Activated T-helper 1 cell treated with anti-CD3 and anti-CD28 coated beads, Interleukin-12 subunit alpha, Interleukin-12 subunit beta, Interleukin-2, Interleukin-4 antibody, amounts not matched to agents 30 ng/mL and 10 ng/mL and 1 ng/mL, durations not matched to agents 14 hours and 24 hours and 36 hours (primary cell): ENCODE data around the gene TIGAR. TPM values are rescaled to one million over a fixed set of nuclear protein-coding genes. Genes with fewer than 3 reads are reported as not detected.

Experiments used
- DNase-seq: peaks from one replicate; pipeline ENCODE4 v3.0.0; 2021; ENCODE audit warnings: low spot score
- H3K27ac Mint-ChIP-seq: one replicate; pipeline ENCODE4 v1.8.0; 2021; ENCODE audit warnings: mild to moderate bottlenecking, mixed read lengths
- H3K27me3 Mint-ChIP-seq: one replicate; pipeline ENCODE4 v1.8.0; 2022; ENCODE audit warnings: mild to moderate bottlenecking, moderate library complexity, mixed read lengths; ENCODE audit not compliant: insufficient read depth
- H3K36me3 Mint-ChIP-seq: one replicate; pipeline ENCODE4 v1.8.0; 2021; ENCODE audit warnings: low read depth, mixed read lengths
- H3K4me1 Mint-ChIP-seq: one replicate; pipeline ENCODE4 v1.8.0; 2021; ENCODE audit warnings: low read depth, mixed read lengths
- H3K4me3 Mint-ChIP-seq: one replicate; pipeline ENCODE4 v1.8.0; 2021; ENCODE audit warnings: mild to moderate bottlenecking, moderate library complexity, mixed read lengths
- H3K9me3 Mint-ChIP-seq: one replicate; pipeline ENCODE4 v1.8.0; 2021; ENCODE audit warnings: mixed read lengths
- intact Hi-C: fragments of 100-400 bp; cut with micrococcal nuclease; formaldehyde crosslinking; loops from one replicate; pipeline ENCODE4 v1.15.1; 2024
- total RNA-seq: library from RNA; stranded (reverse); gene quantifications from 2 replicates; pipeline ENCODE4 v1.2.3, GENCODE V29; 2022

The TIGAR gene
- total RNA-seq, 1 donor from 2014 or later: 14.4 TPM

DNA sequence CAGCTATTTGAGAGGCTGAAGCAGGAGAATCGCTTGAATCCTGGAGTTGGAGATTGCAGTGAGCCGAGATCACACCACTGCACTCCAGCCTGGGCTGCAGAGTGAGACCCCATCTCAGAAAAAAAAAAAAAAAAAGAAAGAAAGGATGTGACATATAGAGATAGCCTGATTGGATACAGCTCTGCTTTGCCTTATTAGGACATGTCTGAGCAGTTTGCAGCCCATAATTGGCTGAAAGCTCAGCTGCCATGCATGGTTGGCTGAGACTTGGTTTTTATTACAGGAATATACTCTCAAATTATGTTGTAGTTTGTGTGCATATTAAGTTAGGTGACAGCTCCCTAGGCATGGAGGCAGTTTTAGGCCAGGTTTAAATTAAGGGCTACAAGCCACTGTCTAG, 6.3 kb downstream of the TIGAR start:
- H3K4me1 Mint-ChIP-seq: peaks cover 20% of the 10 kb centered on the region
- H3K27me3 Mint-ChIP-seq: no peaks in the 10 kb centered on the region

DNA sequence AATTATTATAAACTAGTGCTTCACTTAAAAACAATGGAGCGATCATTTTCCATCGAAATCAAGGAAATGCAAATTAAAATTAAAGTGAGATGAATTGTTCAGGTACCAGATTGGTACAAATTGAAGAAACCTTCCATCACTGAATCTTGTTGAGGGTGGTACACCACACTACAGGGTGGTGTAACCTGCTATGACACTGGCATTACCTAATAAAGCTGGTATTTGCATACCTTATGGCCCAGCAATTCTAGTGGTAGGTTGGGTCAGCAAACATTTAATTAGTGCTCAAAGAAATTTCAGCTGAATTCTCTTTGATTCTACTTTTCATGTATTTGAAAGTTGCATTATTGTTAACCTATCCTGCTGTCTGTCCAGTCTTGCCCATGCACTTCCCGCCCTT, 9.2 kb downstream of the TIGAR start:
- Mint-ChIP-seq H3K27me3 (no peaks in the 10 kb centered on the region), H3K36me3 (peaks cover 14% of the 10 kb centered on the region), H3K27ac (no peak overlapping the region), H3K4me1 (peaks cover 3% of the 10 kb centered on the region), H3K9me3 (no peaks in the 10 kb centered on the region), H3K4me3 (no peak overlapping the region)
- DNase-seq: no peak
- intact Hi-C loops: no loop called here

More for the DNA sequence above, 6.3 kb downstream of the TIGAR start:
- H3K4me3 Mint-ChIP-seq: no peak overlapping the region
- H3K9me3 Mint-ChIP-seq: no peaks in the 10 kb centered on the region
- DNase-seq: no peak
- peaks cover 12% of the 10 kb centered on the region for H3K36me3 Mint-ChIP-seq
- intact Hi-C loops: no loop called here
- H3K27ac Mint-ChIP-seq: no peak overlapping the region

DNA sequence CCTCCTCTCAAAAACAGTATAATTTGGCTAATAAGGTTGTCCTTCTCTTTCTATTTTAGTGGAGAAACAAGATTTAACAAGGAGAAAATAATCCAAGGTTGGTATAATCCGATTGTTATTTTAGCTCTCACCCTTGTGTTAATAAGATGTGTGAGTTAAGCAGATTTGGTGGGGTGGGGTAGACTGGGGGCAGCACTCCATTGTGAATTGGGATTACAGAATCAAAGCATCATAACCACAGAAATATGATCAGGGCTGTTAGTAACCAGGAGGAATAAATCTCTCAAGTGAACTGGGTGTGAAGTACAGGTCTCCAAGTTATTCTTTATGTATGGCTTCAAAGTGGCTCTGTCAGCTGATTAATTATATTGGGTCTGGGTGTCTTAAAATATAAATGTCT, 10.2 kb downstream of the TIGAR start:
- no peak for DNase-seq
- no peaks in the 10 kb centered on the region for H3K9me3 Mint-ChIP-seq
- intact Hi-C loops: no loop called here
- no peaks in the 10 kb centered on the region for H3K27me3 Mint-ChIP-seq
- H3K4me1 Mint-ChIP-seq: no peaks in the 10 kb centered on the region
- H3K4me3 Mint-ChIP-seq: no peak overlapping the region
- H3K27ac Mint-ChIP-seq: no peak overlapping the region
- peaks cover 19% of the 10 kb centered on the region for H3K36me3 Mint-ChIP-seq

- no peaks in the 10 kb centered on the region for H3K9me3 Mint-ChIP-seq
- no peak for DNase-seq
- no peaks in the 10 kb centered on the region for H3K4me1 Mint-ChIP-seq
Observed at GRCh38 chr12:4331842-4332241, 10.8 kb downstream of the TIGAR start.

DNA sequence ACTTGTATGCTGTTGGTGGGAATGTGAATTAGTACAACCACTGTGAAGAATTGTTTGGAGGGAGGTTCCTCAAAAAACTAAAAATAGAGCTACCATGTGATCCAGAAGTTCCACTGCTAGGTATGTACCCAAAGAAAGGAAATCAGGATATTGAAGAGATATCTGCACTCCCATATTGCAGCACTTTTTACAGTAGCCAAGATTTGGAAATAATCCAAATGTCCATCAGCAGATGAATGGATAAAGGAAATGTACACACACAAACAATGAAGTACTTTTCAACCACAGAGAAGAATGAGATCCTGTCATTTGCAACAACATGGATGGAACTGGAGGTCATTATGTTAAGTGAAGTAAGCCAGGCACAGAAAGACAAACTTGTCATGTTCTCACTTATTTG, 25.9 kb downstream of the TIGAR start:
- H3K36me3 Mint-ChIP-seq: peaks cover 28% of the 10 kb centered on the region
- no peak for DNase-seq
- intact Hi-C loops: no loop called here
- H3K27me3 Mint-ChIP-seq: no peaks in the 10 kb centered on the region
- H3K4me1 Mint-ChIP-seq: no peaks in the 10 kb centered on the region
- no peak overlapping the region for H3K27ac Mint-ChIP-seq
- no peak overlapping the region for H3K4me3 Mint-ChIP-seq
- peaks cover 14% of the 10 kb centered on the region for H3K9me3 Mint-ChIP-seq

More at GRCh38 chr12:4331842-4332241, 10.8 kb downstream of the TIGAR start:
- no peaks in the 10 kb centered on the region for H3K27me3 Mint-ChIP-seq
- no peak overlapping the region for H3K27ac Mint-ChIP-seq
- intact Hi-C loops: no loop called here
- no peak overlapping the region for H3K4me3 Mint-ChIP-seq
- peaks cover 25% of the 10 kb centered on the region for H3K36me3 Mint-ChIP-seq

DNA sequence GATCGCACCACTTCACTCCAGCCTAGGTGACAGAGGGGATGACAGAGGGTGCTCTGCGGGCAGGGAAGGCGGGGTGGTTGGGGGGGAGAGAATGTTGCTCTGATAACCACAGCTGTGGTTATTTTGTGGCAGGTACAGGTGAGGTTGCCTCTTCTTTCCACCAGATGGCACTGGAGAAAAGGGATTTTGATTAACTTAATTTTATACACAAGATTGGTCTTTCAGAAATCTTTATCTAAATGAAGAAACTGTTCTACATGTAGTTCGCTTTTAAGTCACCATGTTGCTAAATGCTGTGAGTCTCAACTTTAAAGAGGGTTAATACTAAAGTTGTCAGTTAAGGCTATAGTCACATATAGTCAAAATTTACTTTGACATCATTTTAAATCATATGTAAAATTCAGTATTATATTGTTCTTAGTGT, 32.8 kb downstream of the TIGAR start:
- H3K27me3 Mint-ChIP-seq: no peaks in the 10 kb centered on the region
- no peak for DNase-seq
- peaks cover 14% of the 10 kb centered on the region for H3K4me1 Mint-ChIP-seq
- no peaks in the 10 kb centered on the region for H3K9me3 Mint-ChIP-seq
- intact Hi-C loops: loop anchor here (1.0 to 2.0 kb wide), 2 partner anchors 174 to 405 kb away; no protein-coding TSS in a partner anchor
- H3K36me3 Mint-ChIP-seq: peaks cover 7% of the 10 kb centered on the region
- no peak overlapping the region for H3K27ac Mint-ChIP-seq
- no peak overlapping the region for H3K4me3 Mint-ChIP-seq

- H3K4me3 Mint-ChIP-seq: no peak overlapping the region
- intact Hi-C loops: no loop called here
- no peak overlapping the region for H3K27ac Mint-ChIP-seq
- no peaks in the 10 kb centered on the region for H3K27me3 Mint-ChIP-seq
- no peak for DNase-seq
- H3K36me3 Mint-ChIP-seq: peaks cover 7% of the 10 kb centered on the region
- no peaks in the 10 kb centered on the region for H3K9me3 Mint-ChIP-seq
- H3K4me1 Mint-ChIP-seq: peaks cover 14% of the 10 kb centered on the region
Observed at GRCh38 chr12:4355156-4356040, 34.4 kb downstream of the TIGAR start.

DNA sequence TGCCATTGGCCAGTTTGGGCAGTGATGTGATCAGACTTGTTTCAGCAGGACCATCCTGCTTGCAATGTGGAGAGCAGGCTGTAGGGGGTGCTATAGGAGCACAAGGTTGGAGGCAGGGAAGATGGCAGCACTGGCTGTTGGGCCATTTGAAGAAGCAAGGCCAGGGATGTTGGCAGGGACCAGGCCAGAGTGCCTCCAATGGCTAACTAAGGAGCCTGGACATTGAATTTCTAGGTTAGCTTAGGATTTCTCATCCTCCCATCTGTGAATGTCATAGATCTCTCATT, 35.0 kb downstream of the TIGAR start:
- intact Hi-C loops: no loop called here
- Mint-ChIP-seq H3K4me3 (no peak overlapping the region), H3K4me1 (peaks cover 14% of the 10 kb centered on the region), H3K36me3 (peaks cover 7% of the 10 kb centered on the region), H3K9me3 (no peaks in the 10 kb centered on the region), H3K27me3 (peaks cover 3% of the 10 kb centered on the region), H3K27ac (no peak overlapping the region)
- peak; percentile 28 for DNase-seq

- no peaks in the 10 kb centered on the region for H3K36me3 Mint-ChIP-seq
- no peaks in the 10 kb centered on the region for H3K4me1 Mint-ChIP-seq
- H3K27ac Mint-ChIP-seq: no peak overlapping the region
- no peak for DNase-seq
- no peak overlapping the region for H3K4me3 Mint-ChIP-seq
- intact Hi-C loops: loop anchor here (2.0 kb wide), 1 partner anchor 49 kb away; no protein-coding TSS in a partner anchor
- no peaks in the 10 kb centered on the region for H3K9me3 Mint-ChIP-seq
- peaks cover 49% of the 10 kb centered on the region for H3K27me3 Mint-ChIP-seq
Observed at GRCh38 chr12:4366090-4366489, 45.1 kb downstream of the TIGAR start.

- H3K4me1 Mint-ChIP-seq: no peaks in the 10 kb centered on the region
- intact Hi-C loops: no loop called here
- H3K27me3 Mint-ChIP-seq: peaks cover 41% of the 10 kb centered on the region
- DNase-seq: no peak
- no peaks in the 10 kb centered on the region for H3K9me3 Mint-ChIP-seq
- H3K4me3 Mint-ChIP-seq: no peak overlapping the region
- no peaks in the 10 kb centered on the region for H3K36me3 Mint-ChIP-seq
- H3K27ac Mint-ChIP-seq: no peak overlapping the region
Observed at GRCh38 chr12:4369548-4369947, 48.5 kb downstream of the TIGAR start.

DNA sequence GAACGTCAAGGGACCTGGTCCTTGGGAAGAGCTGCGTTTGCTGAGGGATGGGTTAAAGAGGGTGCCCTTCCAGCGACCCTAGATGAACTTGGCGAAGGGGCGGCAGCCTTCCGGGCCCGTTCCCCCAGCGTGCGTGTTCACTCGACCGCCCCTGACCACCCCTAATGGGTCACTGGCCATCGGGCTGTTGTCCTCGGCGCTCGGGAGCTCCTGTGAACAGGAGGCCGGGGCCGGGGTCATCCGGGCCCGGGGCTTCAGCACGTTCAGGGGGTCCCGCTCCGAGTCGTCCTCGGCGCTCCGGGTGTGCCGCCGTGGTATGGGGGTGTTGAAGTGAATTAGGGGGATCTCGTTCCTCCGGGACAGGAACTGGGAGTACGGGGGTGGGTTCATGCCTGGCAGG, 49.3 kb downstream of the TIGAR start:
- no peaks in the 10 kb centered on the region for H3K36me3 Mint-ChIP-seq
- no peak overlapping the region for H3K4me3 Mint-ChIP-seq
- DNase-seq: no peak
- peaks cover 40% of the 10 kb centered on the region for H3K27me3 Mint-ChIP-seq
- no peak overlapping the region for H3K27ac Mint-ChIP-seq
- no peaks in the 10 kb centered on the region for H3K9me3 Mint-ChIP-seq
- intact Hi-C loops: no loop called here
- no peaks in the 10 kb centered on the region for H3K4me1 Mint-ChIP-seq

DNA sequence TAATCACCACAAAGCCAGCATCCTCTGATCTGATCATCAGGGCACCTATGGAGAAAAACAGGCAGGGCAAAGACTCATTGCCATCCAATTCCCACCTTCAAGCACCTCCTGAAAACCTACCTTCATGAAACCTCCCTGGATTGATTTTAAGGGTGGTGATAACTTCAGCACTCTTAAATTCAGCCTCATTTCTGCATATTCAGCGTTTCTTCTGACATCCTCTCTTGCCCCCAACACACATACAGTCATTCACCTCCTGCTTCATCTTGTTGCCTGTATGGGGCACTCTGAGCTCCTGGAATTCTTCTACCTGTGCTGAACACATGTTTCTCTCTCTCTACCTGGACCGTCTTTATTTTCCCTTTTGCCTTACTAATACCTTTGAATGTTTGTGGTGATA, 51.6 kb downstream of the TIGAR start:
- DNase-seq: no peak
- Mint-ChIP-seq H3K4me3 (no peak overlapping the region), H3K36me3 (no peaks in the 10 kb centered on the region), H3K27me3 (peaks cover 25% of the 10 kb centered on the region), H3K9me3 (no peaks in the 10 kb centered on the region), H3K4me1 (no peaks in the 10 kb centered on the region), H3K27ac (no peak overlapping the region)
- intact Hi-C loops: no loop called here

DNA sequence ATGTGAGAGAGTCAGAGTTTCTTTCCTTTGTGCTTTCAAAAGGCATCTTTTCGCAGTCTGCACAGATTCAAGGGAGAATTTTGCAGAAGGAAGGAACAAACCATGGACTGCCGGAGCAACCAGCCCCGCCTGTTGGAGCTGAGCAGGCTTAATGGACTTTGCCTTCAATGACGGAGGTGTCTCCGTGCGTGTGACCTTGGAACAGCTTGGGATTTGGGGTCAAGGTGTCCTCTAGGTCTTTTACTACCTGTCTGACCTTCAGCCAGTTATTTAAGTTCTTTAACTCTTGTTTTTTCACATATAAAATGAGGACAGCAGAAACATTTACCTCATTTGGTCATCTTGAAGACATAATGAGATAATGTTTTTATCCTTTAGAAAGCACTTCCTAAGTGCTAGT, 54.4 kb downstream of the TIGAR start:
- Mint-ChIP-seq H3K27me3 (peaks cover 32% of the 10 kb centered on the region), H3K9me3 (no peaks in the 10 kb centered on the region), H3K36me3 (no peaks in the 10 kb centered on the region), H3K4me1 (no peaks in the 10 kb centered on the region), H3K4me3 (no peak overlapping the region), H3K27ac (no peak overlapping the region)
- DNase-seq: no peak
- intact Hi-C loops: no loop called here

DNA sequence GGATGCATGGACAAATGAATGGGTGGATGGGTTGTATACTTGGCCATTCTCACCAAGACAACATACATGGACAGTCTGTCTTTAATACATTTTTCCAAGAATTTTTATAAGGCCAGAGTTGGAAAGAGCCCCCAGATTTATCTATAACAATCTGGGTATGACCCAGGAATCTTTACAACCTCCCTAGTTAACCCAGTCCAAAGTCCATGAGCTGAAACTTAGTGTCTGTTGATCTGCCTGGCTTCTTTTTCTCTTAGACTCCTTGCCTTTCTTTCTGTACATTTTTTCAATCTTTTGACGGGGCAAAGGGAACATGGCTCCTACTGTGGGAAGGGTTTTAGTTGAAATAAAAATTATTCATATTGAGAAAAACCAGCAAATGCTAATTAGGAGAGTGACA, 57.8 kb downstream of the TIGAR start:
- intact Hi-C loops: no loop called here
- no peak for DNase-seq
- Mint-ChIP-seq H3K27me3 (peaks cover 41% of the 10 kb centered on the region), H3K4me3 (no peak overlapping the region), H3K36me3 (no peaks in the 10 kb centered on the region), H3K4me1 (no peaks in the 10 kb centered on the region), H3K27ac (no peak overlapping the region), H3K9me3 (no peaks in the 10 kb centered on the region)
